Lung (tissue), 12 donors: ENCODE results near the gene TM4SF5. TPM values are rescaled to one million over a fixed set of nuclear protein-coding genes. Genes with fewer than 3 reads are reported as not detected.

Source experiments
- ATAC-seq: fragments of 200-7000 bp; cut with Tn5 transposase; one replicate; pipeline ENCODE4 v1.9.1; 2020; ENCODE audit warnings: moderate number of reproducible peaks; ENCODE audit not compliant: insufficient read depth, low FRiP score
- DNase-seq, 3 donors: peaks; one replicate each; pipeline ENCODE4 v3.0.0-alpha.2; 2013 to 2017
- H3K27ac ChIP-seq, 2 donors: one replicate each; pipeline ENCODE4 v1.5.1; 2013; ENCODE audit warnings: mild to moderate bottlenecking in 2 of 2, moderate library complexity in 2 of 2, control low read depth in 1 of 2, inconsistent platforms in 1 of 2, low read depth in 1 of 2, low read length in 1 of 2
- H3K27me3 ChIP-seq, 3 donors: one replicate each; pipeline ENCODE4 v1.5.1; 2013; ENCODE audit warnings: low read length in 2 of 3; ENCODE audit not compliant: control insufficient read depth in 3 of 3, insufficient read depth in 3 of 3
- H3K36me3 ChIP-seq, 4 donors: one replicate each; pipeline ENCODE4 v1.5.1; 2013; ENCODE audit warnings: low read length in 4 of 4, mild to moderate bottlenecking in 1 of 4, moderate library complexity in 1 of 4; ENCODE audit not compliant: control insufficient read depth in 4 of 4, insufficient read depth in 4 of 4
- H3K4me1 ChIP-seq, 5 donors: one replicate each; pipeline ENCODE4 v1.5.1; 2013; ENCODE audit warnings: low read length in 5 of 5, mild to moderate bottlenecking in 2 of 5, moderate library complexity in 1 of 5; ENCODE audit not compliant: control insufficient read depth in 5 of 5, insufficient read depth in 5 of 5
- H3K4me3 ChIP-seq: one replicate; pipeline ENCODE4 v1.5.1; 2013; ENCODE audit warnings: mild to moderate bottlenecking, control low read depth, moderate library complexity
- H3K9ac ChIP-seq, 2 donors: one replicate each; pipeline ENCODE4 v1.5.1; 2013; ENCODE audit warnings: low read length in 2 of 2, control low read depth in 1 of 2; ENCODE audit not compliant: insufficient read depth in 1 of 2
- H3K9me3 ChIP-seq, 4 donors: one replicate each; pipeline ENCODE4 v1.5.1; 2013; ENCODE audit warnings: low read length in 3 of 4, mild to moderate bottlenecking in 1 of 4, moderate library complexity in 1 of 4; ENCODE audit not compliant: control insufficient read depth in 4 of 4, insufficient read depth in 3 of 4
- WGBS, 2 donors: extraction: QIAGEN DNeasy Blood & Tissue Kit; methylation state at CpG; one replicate each; pipeline ENCODE4 v1.1.7; 2013; 5-methylcytosine and 5-hydroxymethylcytosine counted together
- polyA plus RNA-seq, 2 donors: library from polyadenylated mRNA; stranded (reverse); fragments of 200-250 nt; gene quantifications; one replicate each; pipeline ENCODE4 v1.2.1, GENCODE V29; 2013
- total RNA-seq, 2 donors: library from RNA; depleted of rRNA in 1 of 2; stranded (reverse); fragments of >200 nt in 1 of 2; gene quantifications; one replicate each; pipeline ENCODE4 v1.2.1, GENCODE V29; 2014 to 2021
- TF ChIP-seq, protein P1 (sequence below): IDR thresholded peaks from 2 replicates; pipeline ENCODE4 v1.5.1; 2012; ENCODE audit warnings: mild to moderate bottlenecking; ENCODE audit errors: control extremely low read depth, extremely low read depth
- donor health status: control.
- donor health status: control.
- donor health status: Bipolar disorder and iron deficiency.
- donor health status: healthy.
- donor health status: DM: yes; HTN: yes; CAD: no.

TM4SF5 gene
- total and polyA plus RNA-seq, 4 donors: not detected

DNA sequence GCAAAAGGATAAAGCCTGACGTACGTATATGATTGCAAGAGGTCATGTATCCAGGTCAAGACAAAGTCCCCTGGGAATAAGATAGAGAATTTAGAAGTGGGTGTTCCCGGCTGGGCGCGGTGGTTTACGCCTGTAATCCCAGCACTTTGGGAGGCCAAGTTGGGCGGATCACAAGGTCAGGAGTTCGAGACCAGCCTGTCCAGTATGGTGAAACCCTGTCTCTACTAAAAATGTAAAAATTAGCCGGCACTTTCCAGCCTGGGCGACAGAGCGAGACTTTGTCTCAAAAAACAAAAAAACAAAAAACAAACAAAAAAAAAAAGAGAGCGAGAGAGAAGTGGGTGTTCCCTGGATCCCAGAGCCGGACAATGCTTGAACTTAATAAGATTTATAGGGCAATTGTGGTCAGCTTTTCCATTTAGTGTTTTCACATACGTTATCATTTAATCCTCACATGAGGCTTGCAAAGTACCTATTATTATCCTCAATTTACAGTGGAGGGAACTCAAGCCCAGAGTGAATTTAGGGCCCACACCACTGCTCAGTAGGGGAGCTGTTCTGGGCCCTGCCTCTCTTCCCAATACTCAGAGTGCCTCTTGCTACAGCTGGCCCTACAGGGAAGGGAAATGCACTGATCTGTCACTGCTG is 16.6 kb downstream of the TM4SF5 start:
- H3K4me1 ChIP-seq: peaks cover 4 to 33% (median 17%) of the 10 kb centered on the region in 5 donors
- H3K27me3 ChIP-seq: peaks cover 0 to 32% (median 24%) of the 10 kb centered on the region in 3 donors
- DNase-seq: no peak
- H3K4me3 ChIP-seq: no peak overlapping the region
- H3K9ac ChIP-seq: no peak overlapping the region
- H3K27ac ChIP-seq: peak overlapping the region in 1 of 2 donors; percentile 42
- 78 to 83% methylated on average over 14 of the region's 14 CpGs for WGBS, 2 donors
- TF ChIP-seq, protein P1, sequence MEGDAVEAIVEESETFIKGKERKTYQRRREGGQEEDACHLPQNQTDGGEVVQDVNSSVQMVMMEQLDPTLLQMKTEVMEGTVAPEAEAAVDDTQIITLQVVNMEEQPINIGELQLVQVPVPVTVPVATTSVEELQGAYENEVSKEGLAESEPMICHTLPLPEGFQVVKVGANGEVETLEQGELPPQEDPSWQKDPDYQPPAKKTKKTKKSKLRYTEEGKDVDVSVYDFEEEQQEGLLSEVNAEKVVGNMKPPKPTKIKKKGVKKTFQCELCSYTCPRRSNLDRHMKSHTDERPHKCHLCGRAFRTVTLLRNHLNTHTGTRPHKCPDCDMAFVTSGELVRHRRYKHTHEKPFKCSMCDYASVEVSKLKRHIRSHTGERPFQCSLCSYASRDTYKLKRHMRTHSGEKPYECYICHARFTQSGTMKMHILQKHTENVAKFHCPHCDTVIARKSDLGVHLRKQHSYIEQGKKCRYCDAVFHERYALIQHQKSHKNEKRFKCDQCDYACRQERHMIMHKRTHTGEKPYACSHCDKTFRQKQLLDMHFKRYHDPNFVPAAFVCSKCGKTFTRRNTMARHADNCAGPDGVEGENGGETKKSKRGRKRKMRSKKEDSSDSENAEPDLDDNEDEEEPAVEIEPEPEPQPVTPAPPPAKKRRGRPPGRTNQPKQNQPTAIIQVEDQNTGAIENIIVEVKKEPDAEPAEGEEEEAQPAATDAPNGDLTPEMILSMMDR: no peak
- ATAC-seq: no peak
- H3K9me3 ChIP-seq: no peaks in the 10 kb centered on the region
- H3K36me3 ChIP-seq: no peaks in the 10 kb centered on the region

DNA sequence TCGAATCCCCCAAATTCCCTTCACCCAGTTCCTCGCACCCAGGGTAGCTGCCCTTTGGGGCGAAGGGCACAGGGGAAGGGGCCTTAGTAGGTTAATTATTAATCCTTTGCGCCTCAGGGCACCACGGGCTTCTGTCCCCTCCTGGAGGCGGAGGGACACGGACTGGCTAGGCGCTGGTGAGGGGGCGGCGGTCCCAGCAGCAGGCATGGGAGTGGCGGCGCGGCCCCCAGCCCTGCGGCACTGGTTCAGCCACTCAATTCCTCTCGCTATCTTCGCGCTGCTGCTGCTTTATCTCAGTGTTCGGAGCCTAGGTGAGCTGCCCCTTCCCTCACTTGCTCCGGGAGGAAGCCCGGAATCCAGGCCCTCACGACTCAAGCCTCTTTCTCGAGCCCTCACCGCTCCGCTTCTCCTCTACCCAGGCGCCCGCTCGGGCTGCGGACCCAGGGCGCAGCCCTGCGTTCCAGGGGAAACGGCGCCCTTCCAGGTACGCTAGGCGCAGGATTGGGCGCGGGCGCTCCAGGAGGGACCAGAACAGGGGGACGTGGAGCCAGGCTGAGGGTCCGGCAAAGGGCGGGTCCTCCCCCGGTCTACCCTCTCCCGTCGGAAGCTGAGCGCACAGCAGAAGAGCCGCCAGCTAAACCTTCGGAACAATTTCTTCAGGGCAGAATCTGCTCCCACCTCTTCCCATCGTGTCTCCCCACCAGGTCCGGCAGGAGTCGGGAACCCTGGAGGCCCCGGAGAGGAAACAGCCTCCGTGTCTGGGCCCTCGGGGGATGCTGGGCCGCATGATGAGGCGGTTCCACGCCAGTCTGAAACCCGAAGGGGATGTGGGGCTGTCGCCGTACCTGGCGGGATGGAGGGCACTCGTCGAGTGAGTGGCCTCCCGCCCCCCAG is 17.4 kb downstream of the TM4SF5 start, which contains the start of gene GLTPD2:
GLTPD2 (plus strand) TSS at position 158 of the 894 bp plus-strand sequence; CDS start at position 206, 48 bp downstream.
- ATAC-seq (no peak), DNase-seq (no peak)
- no peaks in the 10 kb centered on the region for H3K36me3 ChIP-seq
- TF ChIP-seq, protein P1: no peak
- H3K9ac ChIP-seq: peak within 1 kb of the TSS in 1 of 2 donors; percentile 17
- no peaks in the 10 kb centered on the region for H3K9me3 ChIP-seq
- peak within 1 kb of the TSS; percentile 91 to 97 for H3K27ac ChIP-seq
- H3K4me1 ChIP-seq: peaks cover 4 to 33% (median 17%) of the 10 kb centered on the region in 5 donors
- peaks cover 0 to 25% (median 17%) of the 10 kb centered on the region in 3 donors for H3K27me3 ChIP-seq
- 19 to 35% methylated on average over 58 to 62 of the region's 62 CpGs for WGBS, 2 donors
- peak within 1 kb of the TSS; percentile 50 for H3K4me3 ChIP-seq

DNA sequence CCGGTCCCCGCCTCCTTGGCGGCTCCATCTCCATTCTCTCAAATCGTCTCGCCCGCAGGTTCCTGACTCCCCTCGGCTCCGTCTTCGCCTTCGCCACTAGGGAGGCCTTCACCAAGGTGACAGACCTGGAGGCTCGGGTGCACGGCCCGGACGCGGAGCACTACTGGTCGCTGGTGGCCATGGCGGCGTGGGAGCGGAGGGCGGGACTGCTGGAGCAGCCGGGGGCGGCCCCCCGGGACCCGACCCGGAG is 17.9 kb downstream of the TM4SF5 start:
- Histone ChIP-seq H3K9ac (no peak overlapping the region), H3K4me1 (peaks cover 4 to 33% (median 17%) of the 10 kb centered on the region in 5 donors), H3K36me3 (no peaks in the 10 kb centered on the region), H3K9me3 (no peaks in the 10 kb centered on the region), H3K27me3 (peaks cover 0 to 19% (median 11%) of the 10 kb centered on the region in 3 donors), H3K27ac (peak overlapping the region; percentile 91 to 97), H3K4me3 (peak overlapping the region; percentile 50)
- DNase-seq: peak in 1 of 3 donors; percentile 43
- TF ChIP-seq, protein P1: no peak
- 1% methylated on average over 21 to 25 of the region's 25 CpGs for WGBS, 2 donors
- ATAC-seq: no peak
